ENCODE measurements around the gene TIMMDC1. TPM values are rescaled to one million over a fixed set of nuclear protein-coding genes. Genes with fewer than 3 reads are reported as not detected.

Gene TIMMDC1
- total and polyA plus RNA-seq, 10 of the 15 experiments (the other 5 are each of a cell fraction or from before 2014, with no cell fraction given): 55.9 to 146 (median 72.1) TPM

DNA sequence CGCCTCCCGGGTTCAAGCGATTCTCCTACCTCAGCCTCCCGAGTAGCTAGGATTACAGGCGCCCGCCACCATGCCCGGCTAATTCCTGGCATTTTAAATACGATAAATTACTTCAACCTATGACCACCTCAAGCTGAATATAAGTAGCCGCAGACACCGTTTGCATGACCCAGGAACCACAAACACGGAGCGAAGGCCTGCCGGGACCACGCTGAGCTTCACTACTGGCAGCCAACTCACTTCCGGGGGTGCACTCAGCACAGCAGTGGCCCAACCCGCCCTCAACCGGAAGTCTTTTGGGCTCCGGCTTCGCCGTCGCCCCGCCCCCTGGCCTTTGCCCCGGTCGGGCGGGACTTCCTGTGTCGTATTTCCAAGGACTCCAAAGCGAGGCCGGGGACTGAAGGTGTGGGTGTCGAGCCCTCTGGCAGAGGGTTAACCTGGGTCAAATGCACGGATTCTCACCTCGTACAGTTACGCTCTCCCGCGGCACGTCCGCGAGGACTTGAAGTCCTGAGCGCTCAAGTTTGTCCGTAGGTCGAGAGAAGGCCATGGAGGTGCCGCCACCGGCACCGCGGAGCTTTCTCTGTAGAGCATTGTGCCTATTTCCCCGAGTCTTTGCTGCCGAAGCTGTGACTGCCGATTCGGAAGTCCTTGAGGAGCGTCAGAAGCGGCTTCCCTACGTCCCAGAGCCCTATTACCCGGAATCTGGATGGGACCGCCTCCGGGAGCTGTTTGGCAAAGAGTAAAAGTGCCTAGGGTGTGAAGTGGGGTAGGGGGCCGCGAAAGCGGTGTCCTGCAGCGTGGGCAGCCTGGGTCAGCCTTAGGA lies at the start of gene TIMMDC1 (continued):
- no peak for TF ChIP-seq HDAC6 (IDR thresholded peaks at IDR 0.05; ENCODE audit: unreplicated experiment)
- TF ChIP-seq, protein P1, sequence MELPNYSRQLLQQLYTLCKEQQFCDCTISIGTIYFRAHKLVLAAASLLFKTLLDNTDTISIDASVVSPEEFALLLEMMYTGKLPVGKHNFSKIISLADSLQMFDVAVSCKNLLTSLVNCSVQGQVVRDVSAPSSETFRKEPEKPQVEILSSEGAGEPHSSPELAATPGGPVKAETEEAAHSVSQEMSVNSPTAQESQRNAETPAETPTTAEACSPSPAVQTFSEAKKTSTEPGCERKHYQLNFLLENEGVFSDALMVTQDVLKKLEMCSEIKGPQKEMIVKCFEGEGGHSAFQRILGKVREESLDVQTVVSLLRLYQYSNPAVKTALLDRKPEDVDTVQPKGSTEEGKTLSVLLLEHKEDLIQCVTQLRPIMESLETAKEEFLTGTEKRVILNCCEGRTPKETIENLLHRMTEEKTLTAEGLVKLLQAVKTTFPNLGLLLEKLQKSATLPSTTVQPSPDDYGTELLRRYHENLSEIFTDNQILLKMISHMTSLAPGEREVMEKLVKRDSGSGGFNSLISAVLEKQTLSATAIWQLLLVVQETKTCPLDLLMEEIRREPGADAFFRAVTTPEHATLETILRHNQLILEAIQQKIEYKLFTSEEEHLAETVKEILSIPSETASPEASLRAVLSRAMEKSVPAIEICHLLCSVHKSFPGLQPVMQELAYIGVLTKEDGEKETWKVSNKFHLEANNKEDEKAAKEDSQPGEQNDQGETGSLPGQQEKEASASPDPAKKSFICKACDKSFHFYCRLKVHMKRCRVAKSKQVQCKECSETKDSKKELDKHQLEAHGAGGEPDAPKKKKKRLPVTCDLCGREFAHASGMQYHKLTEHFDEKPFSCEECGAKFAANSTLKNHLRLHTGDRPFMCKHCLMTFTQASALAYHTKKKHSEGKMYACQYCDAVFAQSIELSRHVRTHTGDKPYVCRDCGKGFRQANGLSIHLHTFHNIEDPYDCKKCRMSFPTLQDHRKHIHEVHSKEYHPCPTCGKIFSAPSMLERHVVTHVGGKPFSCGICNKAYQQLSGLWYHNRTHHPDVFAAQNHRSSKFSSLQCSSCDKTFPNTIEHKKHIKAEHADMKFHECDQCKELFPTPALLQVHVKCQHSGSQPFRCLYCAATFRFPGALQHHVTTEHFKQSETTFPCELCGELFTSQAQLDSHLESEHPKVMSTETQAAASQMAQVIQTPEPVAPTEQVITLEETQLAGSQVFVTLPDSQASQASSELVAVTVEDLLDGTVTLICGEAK (IDR thresholded peaks at IDR 0.05; ENCODE audit: borderline replicate concordance): peak; percentile 98
- TF ChIP-seq, protein P2, sequence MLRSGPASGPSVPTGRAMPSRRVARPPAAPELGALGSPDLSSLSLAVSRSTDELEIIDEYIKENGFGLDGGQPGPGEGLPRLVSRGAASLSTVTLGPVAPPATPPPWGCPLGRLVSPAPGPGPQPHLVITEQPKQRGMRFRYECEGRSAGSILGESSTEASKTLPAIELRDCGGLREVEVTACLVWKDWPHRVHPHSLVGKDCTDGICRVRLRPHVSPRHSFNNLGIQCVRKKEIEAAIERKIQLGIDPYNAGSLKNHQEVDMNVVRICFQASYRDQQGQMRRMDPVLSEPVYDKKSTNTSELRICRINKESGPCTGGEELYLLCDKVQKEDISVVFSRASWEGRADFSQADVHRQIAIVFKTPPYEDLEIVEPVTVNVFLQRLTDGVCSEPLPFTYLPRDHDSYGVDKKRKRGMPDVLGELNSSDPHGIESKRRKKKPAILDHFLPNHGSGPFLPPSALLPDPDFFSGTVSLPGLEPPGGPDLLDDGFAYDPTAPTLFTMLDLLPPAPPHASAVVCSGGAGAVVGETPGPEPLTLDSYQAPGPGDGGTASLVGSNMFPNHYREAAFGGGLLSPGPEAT (IDR thresholded peaks at IDR 0.05; ENCODE audit: low read depth): no peak; the same call in 1 of the 2 replicates
- peak; percentile 32 to 40; a peak in 2 of 4 replicates for TF ChIP-seq IKZF2 (IDR thresholded peaks at IDR 0.05)
- no peak; the same call in 1 of the 2 replicates for TF ChIP-seq SMARCA5 (IDR thresholded peaks at IDR 0.05)
- TF ChIP-seq NR2F1 (conservative IDR thresholded peaks at IDR 0.05): peak; percentile 98
- peak; percentile 52; the same call in 1 of the 2 replicates for TF ChIP-seq YY1 (IDR thresholded peaks at IDR 0.05; ENCODE audit: low read depth, low read length)
- no peak for TF ChIP-seq RAD21 (IDR thresholded peaks at IDR 0.05; ENCODE audit: insufficient read depth, low read depth, low read length)
- TF ChIP-seq, protein P3, sequence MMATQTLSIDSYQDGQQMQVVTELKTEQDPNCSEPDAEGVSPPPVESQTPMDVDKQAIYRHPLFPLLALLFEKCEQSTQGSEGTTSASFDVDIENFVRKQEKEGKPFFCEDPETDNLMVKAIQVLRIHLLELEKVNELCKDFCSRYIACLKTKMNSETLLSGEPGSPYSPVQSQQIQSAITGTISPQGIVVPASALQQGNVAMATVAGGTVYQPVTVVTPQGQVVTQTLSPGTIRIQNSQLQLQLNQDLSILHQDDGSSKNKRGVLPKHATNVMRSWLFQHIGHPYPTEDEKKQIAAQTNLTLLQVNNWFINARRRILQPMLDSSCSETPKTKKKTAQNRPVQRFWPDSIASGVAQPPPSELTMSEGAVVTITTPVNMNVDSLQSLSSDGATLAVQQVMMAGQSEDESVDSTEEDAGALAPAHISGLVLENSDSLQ (IDR thresholded peaks at IDR 0.05): 0 out of 2 replicates have a peak, but pooled peaks have one; percentile 47
- no peak for TF ChIP-seq FOXM1 (IDR thresholded peaks at IDR 0.05; ENCODE audit: low read depth, low read length)
- TF ChIP-seq IRF3 (IDR thresholded peaks at IDR 0.05): no peak
- TF ChIP-seq BCL11A (IDR thresholded peaks at IDR 0.05; ENCODE audit: low read depth, low read length): no peak
- TF ChIP-seq, protein P4, sequence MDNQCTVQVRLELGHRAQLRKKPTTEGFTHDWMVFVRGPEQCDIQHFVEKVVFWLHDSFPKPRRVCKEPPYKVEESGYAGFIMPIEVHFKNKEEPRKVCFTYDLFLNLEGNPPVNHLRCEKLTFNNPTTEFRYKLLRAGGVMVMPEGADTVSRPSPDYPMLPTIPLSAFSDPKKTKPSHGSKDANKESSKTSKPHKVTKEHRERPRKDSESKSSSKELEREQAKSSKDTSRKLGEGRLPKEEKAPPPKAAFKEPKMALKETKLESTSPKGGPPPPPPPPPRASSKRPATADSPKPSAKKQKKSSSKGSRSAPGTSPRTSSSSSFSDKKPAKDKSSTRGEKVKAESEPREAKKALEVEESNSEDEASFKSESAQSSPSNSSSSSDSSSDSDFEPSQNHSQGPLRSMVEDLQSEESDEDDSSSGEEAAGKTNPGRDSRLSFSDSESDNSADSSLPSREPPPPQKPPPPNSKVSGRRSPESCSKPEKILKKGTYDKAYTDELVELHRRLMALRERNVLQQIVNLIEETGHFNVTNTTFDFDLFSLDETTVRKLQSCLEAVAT (IDR thresholded peaks at IDR 0.05): peak; percentile 54; the same call in 1 of the 2 replicates
- TF ChIP-seq POLR2AphosphoS2 (IDR thresholded peaks at IDR 0.05; ENCODE audit: low read depth, low read length): peak; percentile 90; the same call in 1 of the 2 replicates
- no peak for TF ChIP-seq ZNF622 (IDR thresholded peaks at IDR 0.05)
- peak; percentile 83; the same call in 1 of the 2 replicates for TF ChIP-seq SMAD5 (IDR thresholded peaks at IDR 0.05; ENCODE audit: low read depth)
- TF ChIP-seq NFIC (IDR thresholded peaks at IDR 0.05; ENCODE audit: low read depth, low read length): no peak
- peak; percentile 77 for TF ChIP-seq NBN (IDR thresholded peaks at IDR 0.05)

Data from GM12878 (cell line).